ENCODE data around the gene LYST. TPM values are rescaled to one million over a fixed set of nuclear protein-coding genes. Genes with fewer than 3 reads are reported as not detected.

Gene LYST
- total and polyA plus RNA-seq, 2 of the 8 experiments (the other 6 are each of a cell fraction or from before 2014, with no cell fraction given) = 0.29 to 0.58 TPM

DNA sequence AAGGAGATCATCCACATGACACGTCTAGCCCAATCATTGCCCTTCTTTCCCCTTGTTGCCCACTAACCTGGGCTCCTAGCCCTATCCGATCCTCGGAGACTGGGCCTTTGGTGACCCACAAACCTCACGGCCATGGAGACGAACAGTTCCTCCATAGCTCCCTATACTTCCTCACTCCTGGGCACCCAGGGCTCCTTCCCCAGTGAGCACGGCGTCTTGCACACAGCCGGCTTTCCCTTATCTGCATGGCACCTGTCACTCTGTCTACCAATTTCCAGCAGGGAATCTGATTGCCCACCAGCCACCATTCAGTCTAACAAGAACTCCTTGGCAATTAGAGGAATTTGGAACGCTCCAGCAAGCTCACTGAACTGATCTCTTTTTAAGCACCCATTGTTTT is 220.2 kb downstream of the LYST start:
- H3K23ac ChIP-seq (ENCODE audit: insufficient read length) = no peak overlapping the region
- peaks cover 9 to 10% of the 10 kb centered on the region in 2 experiments for H4K20me1 ChIP-seq (replicated peaks in 1 of 2; ENCODE audit: control insufficient read depth in 1 of 2, insufficient read depth in 2 of 2, low read length in 2 of 2)
- 91% methylated on average over 9 of the region's 9 CpGs; no CpG with 5 or more reads in 1 of the 2 experiments for whole genome bisulfite sequencing, 2 experiments (ENCODE audit: extremely low coverage in 1 of 2, insufficient coverage in 1 of 2, insufficient read length in 1 of 2, insufficient replicate concordance in 2 of 2, low coverage in 1 of 2, low lambda C conversion rate in 2 of 2, missing lambda C conversion rate in 1 of 2)
- H3K27me3 ChIP-seq (replicated peaks in 1 of 4; ENCODE audit: control insufficient read depth in 3 of 4, extremely low read depth in 1 of 4, insufficient read depth in 3 of 4, low read length in 3 of 4) = no peaks in the 10 kb centered on the region
- H3K27ac ChIP-seq (ENCODE audit: low read depth, low read length) = no peak overlapping the region
- no peak overlapping the region for H2BK120ac ChIP-seq (replicated peaks; ENCODE audit: low read depth, low read length)
- no peak overlapping the region for H2AK5ac ChIP-seq (ENCODE audit: low read depth, low read length)
- FAIRE-seq (no peak), DNase-seq (ENCODE audit: low read depth in 1 of 2, low spot score in 2 of 2) (no peak)
- H2AFZ ChIP-seq (ENCODE audit: low read length) = no peak overlapping the region
- no peak overlapping the region for H3K18ac ChIP-seq (ENCODE audit: extremely low read depth, low read length)
- peaks cover 0 to 60% of the 10 kb centered on the region in 2 experiments; a peak in 2 of 4 replicates for H3K79me2 ChIP-seq (ENCODE audit: control insufficient read depth in 1 of 2, insufficient read depth in 2 of 2, low read length in 2 of 2)
- no peak overlapping the region for H4K5ac ChIP-seq (ENCODE audit: insufficient read length, low read depth, low read length)
- H2BK5ac ChIP-seq (ENCODE audit: low read depth, low read length) = no peak overlapping the region
- peaks cover 22 to 55% (median 28%) of the 10 kb centered on the region in 4 experiments for H3K4me1 ChIP-seq (replicated peaks in 1 of 4; ENCODE audit: control insufficient read depth in 3 of 4, insufficient read depth in 4 of 4, low read length in 3 of 4)
- no peaks in the 10 kb centered on the region for H3K36me3 ChIP-seq (ENCODE audit: control insufficient read depth in 2 of 4, insufficient read depth in 4 of 4, low read length in 3 of 4)
- H3K56ac ChIP-seq (replicated peaks; ENCODE audit: insufficient read length, low read depth, low read length) = no peak overlapping the region
- no peak overlapping the region for H2BK12ac ChIP-seq (ENCODE audit: low read depth, low read length)
- H3K9ac ChIP-seq (replicated peaks in 1 of 4; ENCODE audit: extremely low read depth in 1 of 4, low read depth in 3 of 4, low read length in 3 of 4) = no peak overlapping the region
- H3K79me1 ChIP-seq (ENCODE audit: low read depth, low read length) = no peaks in the 10 kb centered on the region; the same call in 1 of the 2 replicates
- H4K91ac ChIP-seq (replicated peaks; ENCODE audit: insufficient read length, low read length) = no peak overlapping the region
- no peak overlapping the region for H3K4me3 ChIP-seq (ENCODE audit: extremely low read depth in 1 of 4, insufficient read depth in 2 of 4, low read depth in 3 of 4, low read length in 4 of 4)
- H3K9me3 ChIP-seq (ENCODE audit: insufficient read depth in 2 of 2, low read depth in 1 of 2, low read length in 1 of 2) = no peaks in the 10 kb centered on the region
- ChIA-PET POLR2A (ENCODE audit: partially characterized antibody) (interaction anchor here (1.0 to 1.3 kb wide), 2 partner anchors 11 to 63 kb away, joined by 3 to 7 read pairs; no protein-coding TSS in a partner anchor), CTCF (ENCODE audit: partially characterized antibody) (interaction anchor here (0.6 to 2.4 kb wide), 10 partner anchors 11 to 448 kb away, joined by 3 to 12 read pairs (median 4); no protein-coding TSS in a partner anchor)
- H2BK20ac ChIP-seq (ENCODE audit: low read length) = no peak overlapping the region
- peak overlapping the region; percentile 15; the same call in 1 of the 2 replicates for H4K8ac ChIP-seq (ENCODE audit: extremely low read depth, insufficient read depth, low read length)
- H3K23me2 ChIP-seq (ENCODE audit: low read depth, low read length) = peaks cover 19% of the 10 kb centered on the region
- no peak overlapping the region for H3K14ac ChIP-seq (ENCODE audit: insufficient read length)
- no peak overlapping the region for H3K4ac ChIP-seq (replicated peaks; ENCODE audit: insufficient read length, low read depth, low read length)
- no peak overlapping the region for H2BK15ac ChIP-seq (ENCODE audit: low read length)
- no peak overlapping the region for H3K4me2 ChIP-seq (ENCODE audit: insufficient read depth in 1 of 2, low read depth in 2 of 2, low read length in 2 of 2)
- TF ChIP-seq KDM4A (IDR thresholded peaks at IDR 0.05; ENCODE audit: low read depth, low read length, severe bottlenecking) = no peak
- TF ChIP-seq, protein P1, sequence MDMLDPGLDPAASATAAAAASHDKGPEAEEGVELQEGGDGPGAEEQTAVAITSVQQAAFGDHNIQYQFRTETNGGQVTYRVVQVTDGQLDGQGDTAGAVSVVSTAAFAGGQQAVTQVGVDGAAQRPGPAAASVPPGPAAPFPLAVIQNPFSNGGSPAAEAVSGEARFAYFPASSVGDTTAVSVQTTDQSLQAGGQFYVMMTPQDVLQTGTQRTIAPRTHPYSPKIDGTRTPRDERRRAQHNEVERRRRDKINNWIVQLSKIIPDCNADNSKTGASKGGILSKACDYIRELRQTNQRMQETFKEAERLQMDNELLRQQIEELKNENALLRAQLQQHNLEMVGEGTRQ (IDR thresholded peaks at IDR 0.05; ENCODE audit: low read length) = no peak
- no peak for TF ChIP-seq NRF1 (IDR thresholded peaks at IDR 0.05; ENCODE audit: low read depth, low read length)
- TF ChIP-seq CBX5 (IDR thresholded peaks at IDR 0.05; ENCODE audit: low read depth, low read length) = no peak
- TF ChIP-seq TCF12 (IDR thresholded peaks at IDR 0.05; ENCODE audit: low read depth, low read length) = no peak
- no peak for TF ChIP-seq ASH2L (IDR thresholded peaks at IDR 0.05; ENCODE audit: low read length)
- TF ChIP-seq HDAC6 (IDR thresholded peaks at IDR 0.05; ENCODE audit: low read depth, low read length) = no peak
- TF ChIP-seq EZH2 (IDR thresholded peaks at IDR 0.05; ENCODE audit: low read depth, low read length, severe bottlenecking) = no peak
- no peak for TF ChIP-seq SP2 (IDR thresholded peaks at IDR 0.05; ENCODE audit: low read length)
- TF ChIP-seq, protein P2, sequence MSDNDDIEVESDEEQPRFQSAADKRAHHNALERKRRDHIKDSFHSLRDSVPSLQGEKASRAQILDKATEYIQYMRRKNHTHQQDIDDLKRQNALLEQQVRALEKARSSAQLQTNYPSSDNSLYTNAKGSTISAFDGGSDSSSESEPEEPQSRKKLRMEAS (IDR thresholded peaks at IDR 0.05) = no peak
- no peak for TF ChIP-seq POLR2A (IDR thresholded peaks at IDR 0.05; ENCODE audit: control extremely low read depth in 1 of 2, low read depth in 2 of 2, low read length in 2 of 2)
- no peak for TF ChIP-seq HDAC2 (IDR thresholded peaks at IDR 0.05; ENCODE audit: borderline replicate concordance in 1 of 2, low read depth in 2 of 2, low read length in 2 of 2)
- TF ChIP-seq JUND (IDR thresholded peaks at IDR 0.05; ENCODE audit: low read length) = no peak

Measured in H1 (cell line).